Measurements from ENCODE around the gene C22orf23.

Gene C22orf23

DNA sequence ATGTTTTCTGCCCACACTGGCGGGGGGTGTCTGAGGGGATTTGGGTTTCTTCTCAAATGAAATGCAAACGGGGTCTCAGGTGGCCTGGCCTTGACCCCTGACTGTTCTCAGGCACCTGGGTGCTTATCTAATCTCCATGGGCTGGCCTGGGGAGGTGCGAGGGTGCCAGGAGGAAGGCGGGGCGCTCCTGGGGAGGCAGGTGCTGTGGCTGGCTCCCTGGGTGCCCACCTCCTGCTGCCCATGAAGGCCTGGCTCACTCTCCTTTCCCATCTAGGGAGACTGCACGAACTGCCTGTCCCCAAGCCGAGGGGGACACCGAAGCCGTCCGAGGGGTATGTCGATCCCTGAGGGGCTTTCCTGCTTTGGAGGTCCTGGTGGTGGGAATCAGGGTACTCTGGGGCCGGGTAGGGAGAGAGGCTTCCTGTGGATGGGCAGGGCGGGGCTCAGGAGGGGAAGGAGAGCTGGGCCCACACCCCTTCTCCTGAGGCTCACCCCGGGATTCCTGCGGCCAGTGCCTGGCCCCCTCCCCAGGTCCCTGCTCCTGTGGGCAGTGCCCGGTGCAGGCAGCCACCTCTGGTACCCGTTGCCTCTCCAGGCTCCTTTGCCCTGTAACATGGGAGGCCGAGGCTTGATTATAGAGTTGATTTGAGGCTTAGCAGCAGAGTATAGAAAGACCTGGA is 28.9 kb downstream of the C22orf23 start:
- DNase-seq: no peak

DNA sequence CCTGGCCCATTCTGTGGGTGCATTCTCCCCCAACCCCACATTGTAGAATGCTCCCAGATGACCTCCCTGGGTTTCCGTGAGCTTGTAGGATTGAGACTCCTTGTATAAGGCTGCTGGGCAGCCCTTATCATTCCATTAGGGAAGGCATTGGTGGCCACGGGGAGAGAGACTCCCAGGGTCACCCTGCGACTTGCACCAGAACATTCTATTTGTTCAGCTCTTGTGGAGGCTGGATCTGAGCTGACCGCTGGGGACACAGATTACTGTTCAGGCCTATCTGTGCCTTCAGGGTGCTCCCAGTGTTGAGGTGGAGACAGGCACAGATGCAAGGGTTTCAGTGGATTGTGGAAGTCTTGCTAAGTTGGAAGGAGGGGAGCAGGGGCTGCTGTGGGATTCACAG is 29.5 kb downstream of the C22orf23 start:
- DNase-seq: no peak

DNA sequence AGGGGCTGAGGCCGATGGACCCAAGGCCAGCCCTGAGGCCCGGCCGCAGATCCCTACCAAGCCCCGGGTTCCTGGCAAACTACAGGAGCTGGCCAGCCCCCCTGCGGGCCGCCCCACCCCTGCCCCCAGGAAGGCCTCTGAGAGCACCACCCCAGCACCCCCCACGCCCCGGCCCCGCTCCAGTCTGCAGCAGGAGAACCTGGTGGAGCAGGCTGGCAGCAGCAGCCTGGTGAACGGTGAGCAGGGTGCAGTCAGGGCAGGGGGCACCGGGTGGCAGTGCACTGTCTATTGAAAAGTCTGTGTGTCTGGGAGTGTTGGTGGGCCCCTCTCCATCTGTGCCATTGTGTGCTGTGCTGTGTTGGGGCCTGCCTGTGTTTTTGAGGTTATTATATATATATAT is 31.2 kb downstream of the C22orf23 start:
- DNase-seq: no peak

DNA sequence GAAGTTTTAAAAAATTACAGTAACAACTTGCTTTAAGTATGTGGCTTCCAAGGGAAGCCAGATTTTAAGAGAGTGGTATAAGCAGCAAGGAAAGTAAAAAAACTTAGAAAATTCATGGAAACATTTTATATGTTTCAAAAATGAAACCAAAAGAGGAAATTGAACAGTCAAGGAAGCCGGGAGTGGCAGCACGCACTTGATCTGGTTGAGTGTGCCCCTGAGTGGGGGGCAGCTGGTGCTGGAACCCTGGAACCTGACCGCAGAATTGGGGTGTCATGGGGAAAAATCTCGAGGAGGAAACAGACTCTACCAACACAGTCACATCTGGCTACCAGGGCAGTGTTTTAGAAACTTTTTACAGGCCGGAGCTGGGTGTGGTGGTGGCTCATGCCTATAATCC is 33.3 kb downstream of the C22orf23 start:
- no peak for DNase-seq

DNA sequence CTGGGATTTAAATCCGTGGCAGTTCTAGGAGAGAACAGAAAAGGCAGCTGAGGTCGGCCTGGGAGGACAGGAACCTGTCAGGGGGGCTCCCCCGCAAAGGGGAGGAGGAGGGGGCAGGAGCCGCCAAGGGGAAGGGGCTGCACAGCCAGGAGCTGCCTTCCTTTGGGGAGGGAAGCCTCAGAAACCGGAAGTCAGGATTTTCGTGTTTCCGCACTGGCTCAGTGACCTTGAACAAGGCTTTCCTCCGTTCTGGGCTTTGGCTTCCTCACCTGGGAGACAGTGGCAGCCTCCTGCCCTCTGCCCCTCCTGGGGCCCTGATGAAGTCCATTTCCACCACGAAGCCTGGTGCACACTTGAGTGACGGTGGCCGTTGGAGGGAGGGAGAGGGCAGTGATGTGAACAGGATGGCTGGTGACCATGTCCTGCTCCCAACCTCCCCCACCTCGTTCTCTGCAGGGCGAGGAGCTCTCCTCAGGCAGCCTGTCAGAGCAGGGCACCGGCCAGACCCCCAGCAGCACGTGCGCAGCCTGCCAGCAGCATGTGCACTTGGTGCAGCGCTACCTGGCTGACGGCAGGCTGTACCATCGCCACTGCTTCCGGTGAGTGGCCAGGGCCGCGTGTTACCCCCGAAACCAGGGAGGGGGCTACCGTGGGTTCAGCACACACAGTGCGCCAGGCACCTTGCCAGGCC is 34.7 kb downstream of the C22orf23 start:
- no peak for DNase-seq

DNA sequence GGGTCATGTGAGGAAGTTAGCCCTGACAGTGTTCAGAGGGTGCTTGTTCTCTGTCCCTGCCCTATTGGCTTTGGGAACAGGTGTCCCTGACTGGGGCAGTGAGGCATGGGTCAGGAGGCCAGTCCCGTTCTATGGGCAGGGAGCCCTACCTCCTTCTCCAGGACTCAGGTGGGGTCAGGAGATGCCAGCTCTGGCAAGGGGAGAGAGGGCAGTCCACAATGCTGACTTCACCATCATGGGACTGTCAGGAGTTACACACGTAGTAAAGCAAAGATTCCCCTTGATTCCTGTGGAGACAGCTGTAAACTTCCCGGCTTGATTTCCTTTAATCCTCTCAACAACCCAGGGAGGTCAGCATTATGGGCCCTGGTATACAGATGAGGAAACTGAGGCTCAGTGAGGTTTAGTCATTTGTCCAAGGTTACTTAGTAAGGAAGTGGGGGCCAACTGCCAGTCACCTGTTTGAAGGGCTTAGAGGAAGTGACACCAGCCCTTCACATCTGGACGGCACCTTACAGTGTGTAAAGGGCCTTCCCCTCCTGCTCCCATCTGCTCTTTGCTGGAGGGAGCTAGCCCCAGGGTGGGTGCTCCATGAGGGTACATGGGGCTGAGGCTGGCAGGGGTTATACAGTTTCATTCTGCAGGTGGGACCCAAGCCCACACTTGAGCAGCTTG is 35.4 kb downstream of the C22orf23 start:
- DNase-seq: no peak

DNA sequence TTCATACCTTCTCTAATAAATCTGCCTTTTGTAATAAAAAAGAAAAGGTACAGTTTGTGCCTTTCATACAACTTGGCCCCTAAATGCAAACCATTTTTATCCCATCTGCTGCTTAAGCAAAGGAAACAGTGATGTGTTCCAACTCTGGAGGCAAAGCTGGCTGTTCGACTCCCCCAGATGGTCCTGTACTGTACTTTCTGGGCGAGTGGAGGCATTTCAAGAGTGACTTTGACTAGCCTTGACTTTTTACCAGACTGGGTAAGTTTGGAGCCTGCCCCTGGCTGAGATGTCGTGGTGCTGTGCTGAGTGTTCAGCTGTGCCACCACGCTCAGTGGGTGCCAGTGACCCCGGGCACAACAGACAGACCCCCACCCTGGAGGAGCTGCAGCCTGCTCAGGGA is 37.1 kb downstream of the C22orf23 start:
- no peak for DNase-seq

DNA sequence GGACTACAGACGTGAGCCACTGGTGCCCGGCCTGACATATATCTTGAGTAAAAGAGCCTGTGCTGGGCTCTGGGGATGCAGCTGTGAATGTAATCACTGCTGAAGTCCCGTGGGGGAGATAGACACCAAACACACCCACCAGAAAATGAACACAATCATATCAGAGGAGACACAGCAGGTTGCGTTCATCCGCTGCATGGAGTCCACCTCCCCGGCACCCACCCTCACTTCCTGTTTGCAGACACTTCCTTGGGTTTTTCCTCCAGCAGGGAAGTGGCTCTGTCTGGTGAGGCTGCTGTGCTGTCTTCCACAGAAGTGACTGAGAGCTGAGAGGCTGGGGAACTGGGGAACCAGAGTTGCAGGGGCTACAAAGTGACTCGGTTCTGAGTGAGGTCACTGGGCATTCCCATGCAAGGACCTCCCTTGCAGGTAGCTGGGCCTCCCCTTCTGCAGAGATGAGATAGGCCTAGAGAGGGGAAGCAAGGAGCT is 40.1 kb downstream of the C22orf23 start:
- DNase-seq: no peak

DNA sequence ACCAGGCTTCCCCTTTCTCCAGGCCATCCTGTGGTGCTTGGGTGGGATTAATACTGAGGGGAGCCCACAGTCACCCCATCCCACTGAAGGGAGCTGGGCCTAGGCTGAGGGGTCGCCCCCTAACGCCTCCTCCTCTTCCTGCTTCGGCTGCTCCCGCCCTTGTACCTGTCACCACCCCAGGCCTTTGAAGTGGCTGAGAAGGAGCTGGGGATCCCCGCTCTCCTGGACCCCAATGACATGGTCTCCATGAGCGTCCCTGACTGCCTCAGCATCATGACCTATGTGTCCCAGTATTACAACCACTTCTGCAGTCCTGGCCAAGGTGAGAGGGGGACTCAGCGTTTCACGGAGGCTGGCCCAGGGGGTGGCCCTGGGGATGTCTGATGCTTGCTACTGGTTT is 41.2 kb downstream of the C22orf23 start:
- no peak for DNase-seq

DNA sequence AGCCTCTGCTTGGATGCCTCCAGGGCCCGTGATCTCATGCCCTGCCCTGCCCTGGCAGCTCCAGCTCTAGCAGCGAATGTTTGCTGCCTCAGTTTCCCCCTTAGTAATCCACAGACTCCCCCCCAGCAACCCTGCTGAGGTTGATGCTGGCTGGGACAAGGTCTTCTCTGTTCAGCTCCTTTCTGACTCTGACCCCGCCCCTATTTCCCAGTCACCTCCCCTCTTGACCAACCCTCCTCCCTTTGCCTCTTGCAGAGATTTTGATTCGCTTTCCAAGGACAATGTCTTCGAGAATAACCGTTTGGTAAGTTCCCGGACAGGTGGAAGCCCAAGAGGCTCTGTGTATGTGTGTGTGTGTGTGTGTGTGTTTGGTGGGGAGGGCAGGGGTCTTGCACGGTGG is 41.7 kb downstream of the C22orf23 start:
- no peak for DNase-seq

DNA sequence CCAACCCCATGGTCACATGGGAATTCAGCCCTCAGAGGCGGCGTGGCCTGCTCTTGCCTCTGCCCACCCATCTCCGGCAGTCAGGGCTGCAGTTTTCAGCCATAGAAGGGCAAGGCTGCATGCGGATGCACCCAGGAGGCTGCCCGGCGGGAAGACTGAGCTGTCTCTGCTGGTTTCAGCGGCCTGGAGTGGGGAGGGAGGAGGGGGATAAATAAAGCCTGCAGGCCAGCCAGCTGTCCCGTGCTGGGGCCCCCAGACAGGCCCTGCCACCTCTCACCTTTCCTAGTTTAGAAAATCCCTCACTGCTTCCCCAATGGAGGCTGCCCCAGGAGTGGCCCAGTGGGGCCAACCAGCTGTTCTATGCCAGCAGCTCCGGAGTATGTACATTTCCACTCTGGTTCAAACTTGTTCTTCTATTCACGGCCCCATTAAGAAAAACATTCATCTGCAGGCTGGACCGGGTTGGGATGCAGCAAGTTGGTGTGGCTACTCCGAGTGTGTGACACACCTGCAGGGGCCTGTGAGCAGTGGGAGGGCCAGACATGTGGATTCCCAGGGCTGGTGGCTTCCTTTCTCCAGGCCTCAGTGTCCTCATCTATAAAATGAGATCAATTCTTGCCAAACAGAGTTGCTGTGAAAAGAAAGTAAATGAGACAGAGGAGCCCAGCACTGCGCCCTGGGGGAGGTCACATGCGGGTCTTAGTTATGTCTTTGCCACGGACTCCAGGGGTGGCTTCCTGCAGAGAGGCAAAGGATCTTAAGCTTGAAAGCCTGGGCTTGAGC is 42.3 kb downstream of the C22orf23 start:
- no peak for DNase-seq

DNA sequence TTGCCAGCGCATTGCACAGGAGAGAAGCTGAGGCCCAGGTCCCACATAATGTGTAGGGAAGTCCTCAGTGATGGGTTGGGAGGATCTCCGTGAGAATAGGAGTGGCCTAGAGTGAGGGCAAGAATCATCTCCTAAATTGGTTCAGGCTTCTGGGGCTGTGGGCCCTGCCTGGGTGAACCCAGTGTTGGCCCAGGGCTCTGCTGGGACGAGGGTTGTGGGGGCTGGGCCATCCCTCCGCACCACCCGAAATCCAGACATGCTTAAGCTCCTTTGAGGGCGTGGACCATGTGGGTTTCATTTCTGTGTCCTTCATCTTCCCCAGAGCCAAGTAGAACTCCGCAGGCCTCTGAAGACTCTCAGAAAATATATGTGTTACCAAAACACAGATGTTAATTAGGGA is 43.6 kb downstream of the C22orf23 start:
- DNase-seq: no peak

DNA sequence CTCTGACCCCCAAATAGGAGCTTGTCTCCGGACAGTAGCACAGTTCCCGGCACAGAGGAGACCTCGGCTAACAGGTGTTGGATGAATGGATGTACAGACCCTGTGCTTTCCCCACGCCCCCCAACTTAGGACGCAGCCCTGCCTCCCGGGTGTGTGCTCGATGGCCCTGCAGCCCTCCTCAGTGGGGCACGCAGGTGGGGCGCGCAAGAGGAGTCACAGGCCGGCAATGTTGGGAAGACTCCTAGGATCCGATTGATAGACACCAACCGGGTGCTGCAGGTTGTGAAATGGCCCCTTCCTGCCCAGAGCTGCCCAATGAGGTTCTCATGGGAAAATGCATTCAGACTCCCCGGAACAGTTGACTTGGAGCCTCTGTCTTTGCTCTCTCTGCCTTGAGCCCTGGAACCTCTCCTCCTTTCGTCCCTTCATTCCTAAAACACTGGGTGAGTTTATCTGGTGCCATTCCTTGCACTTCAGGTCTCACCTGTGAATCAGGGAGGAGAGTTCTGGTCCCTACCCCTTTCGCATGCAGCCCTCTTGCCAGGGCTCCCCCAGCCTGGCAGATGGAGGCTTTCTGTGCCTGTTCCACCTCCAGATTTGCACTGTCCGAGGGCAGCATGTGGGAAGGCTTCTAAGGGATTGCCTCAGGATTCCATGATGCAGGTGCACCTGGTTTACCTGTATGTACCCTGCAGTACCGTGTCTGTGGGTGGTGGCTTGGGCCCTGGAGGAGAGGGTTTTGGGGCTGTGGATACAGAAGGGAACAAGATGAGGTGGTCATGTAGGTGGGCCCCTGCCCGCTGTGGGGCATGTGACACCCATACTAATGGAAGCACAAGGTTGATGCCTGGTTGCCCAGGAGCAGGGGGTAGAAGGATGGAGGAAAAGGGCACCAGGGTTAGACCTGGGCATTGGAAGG is 46.1 kb downstream of the C22orf23 start:
- no peak for DNase-seq

DNA sequence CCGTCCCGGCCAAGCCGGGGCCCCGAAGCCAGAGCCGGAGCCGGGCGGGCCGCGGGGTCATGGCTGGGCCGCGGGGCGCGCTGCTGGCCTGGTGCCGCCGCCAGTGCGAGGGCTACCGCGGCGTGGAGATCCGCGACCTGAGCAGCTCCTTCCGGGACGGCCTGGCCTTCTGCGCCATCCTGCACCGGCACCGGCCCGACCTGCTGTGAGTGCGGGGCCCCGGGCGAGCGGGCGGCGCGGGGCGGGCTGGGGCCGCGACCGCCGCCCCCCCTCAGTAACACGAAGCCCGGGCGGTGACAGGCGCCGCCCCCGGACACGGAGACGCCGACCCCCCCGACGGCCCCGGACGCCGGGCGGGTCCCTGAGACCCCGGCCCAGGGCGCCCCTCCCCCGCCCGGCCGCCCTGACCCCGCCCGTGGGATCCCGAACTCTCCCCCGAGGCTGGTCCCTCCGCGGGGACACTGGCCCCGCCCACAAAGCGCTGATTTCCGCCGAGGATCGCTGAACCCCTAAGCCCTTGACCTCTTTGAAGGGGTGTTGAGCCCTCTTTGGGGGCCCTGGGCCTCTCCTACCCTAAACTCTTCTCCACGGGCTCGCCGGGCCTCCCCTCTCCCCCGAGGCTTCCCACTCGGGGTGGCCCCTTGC is 46.9 kb downstream of the C22orf23 start:
- peak; percentile 43 for DNase-seq

DNA sequence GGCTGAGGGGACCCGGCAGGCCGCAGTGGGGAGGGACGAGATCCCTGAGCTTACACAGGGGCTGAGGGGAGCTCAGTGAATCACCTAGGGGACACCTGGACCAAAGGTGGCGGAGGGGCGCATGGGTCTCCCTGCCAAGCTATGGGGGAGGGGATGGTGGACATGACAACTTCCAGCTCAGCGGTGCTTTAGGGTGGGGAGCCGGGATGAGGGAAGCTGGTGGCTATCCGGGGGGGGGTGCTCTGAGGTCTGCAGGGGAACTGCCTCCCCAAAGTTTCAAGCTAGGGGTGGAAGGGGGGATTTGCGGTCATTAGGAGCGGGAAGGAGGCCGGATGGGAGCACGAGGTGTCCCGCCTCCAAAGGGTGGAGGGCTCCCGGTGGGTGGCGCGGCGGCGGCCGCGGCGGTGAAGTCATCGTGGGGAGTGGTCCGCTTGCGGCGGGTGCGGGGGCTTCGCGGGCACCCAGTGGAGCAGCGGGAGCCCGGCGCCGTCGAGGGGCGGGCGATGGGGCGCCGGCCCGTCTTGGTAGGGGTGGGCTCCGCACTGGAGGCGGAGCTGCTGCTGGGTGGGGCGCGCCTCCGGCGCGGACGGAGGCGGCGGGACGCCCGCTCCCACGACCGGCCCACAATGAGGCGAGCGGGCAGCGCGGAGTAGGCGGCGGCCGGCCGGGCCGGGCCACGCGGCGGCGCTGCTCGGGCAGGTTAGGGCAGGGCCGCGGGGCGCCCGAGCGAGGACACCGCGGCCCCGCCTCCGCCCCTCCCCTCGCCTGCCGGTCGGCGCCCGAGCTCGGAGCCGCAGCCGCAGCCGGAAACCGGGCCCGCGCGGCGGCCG is 47.7 kb downstream of the C22orf23 start, which contains the start of gene MICALL1:
Gene MICALL1 (plus strand): TSS at position 764 of the 830 bp plus-strand sequence. CDS start 126 bp downstream, outside the sequence.
- DNase-seq: peak; percentile 64

DNA sequence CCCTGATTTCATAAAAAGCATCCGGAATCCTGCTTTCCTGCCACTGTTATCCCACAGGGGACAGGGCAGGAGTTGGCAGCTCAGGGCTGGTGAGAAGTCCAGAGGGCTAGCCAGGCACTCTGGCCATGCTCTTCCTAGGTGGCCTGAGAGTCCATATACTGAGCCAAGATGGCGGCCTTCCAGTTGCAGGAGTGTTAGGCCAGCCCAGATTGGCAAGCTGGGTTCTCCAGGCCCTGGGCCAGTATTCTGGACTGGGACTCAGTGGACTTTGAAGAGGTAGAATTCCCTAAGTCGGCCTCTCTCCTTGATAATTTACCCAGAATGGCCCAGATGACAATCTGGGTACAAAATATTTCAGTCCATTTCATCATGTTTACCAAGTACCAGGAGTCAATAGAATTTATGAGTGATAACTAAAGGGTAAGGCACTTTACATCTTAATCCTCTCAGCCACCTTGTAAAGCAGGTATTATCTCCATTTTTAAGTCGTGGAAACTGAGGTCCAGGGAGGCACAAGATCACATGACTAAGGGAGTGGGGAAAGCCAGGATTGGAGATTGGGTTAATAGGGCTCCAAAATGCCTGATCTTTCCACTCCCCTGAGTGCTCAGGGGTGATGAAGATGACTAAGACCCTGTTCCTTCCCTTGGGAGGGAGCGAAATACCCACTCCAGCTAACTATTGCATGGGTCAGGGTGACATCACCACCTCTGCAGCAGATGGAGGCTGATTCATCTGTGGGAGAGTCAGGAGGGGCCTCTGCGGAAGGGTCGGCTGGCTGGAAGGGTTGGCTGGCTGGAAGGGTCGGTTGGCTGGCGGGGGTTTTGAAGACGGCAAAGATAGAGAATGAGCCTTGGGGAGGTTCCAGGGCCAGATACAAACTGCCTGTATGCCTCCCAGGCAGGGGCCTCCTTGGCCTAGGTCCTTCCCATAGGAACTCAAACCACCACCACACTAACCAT is 48.5 kb downstream of the C22orf23 start:
- no peak for DNase-seq

DNA sequence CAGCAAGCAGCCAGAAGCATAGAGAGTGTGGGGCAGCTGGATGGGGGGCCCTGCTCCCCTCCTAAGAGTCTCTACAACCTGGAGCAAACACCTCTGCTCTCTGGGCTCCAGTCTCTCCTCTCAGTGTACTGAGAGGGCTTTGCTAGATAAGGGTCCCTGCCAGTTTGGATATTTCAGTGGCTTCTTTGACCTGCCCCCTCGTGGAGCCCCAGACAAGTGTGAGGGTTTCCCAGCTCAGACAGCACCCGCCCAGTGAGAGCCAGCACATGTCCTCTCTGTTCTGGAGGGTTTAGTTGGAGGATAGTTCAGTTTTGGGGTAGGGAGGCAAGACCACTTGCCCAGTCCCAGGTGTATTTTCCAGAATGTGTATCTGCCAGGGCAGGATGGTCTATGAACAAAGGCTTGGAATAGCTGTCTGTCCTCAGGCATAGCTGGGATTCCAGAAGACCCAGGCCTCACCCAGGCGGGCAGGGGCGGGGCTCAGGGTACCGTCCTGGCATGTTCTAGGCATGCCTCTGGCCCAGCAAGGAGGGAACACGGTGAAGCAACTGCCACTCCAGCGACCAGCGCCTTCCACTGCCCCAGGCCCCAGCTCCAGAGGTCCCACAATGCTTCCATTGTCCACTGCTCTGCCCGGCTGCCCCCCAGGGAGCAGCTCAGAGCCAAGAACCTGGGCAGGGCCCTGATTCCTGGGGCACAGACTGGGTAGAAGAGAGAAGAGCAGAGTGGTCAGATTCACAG is 54.8 kb downstream of the C22orf23 start:
- no peak for DNase-seq

DNA sequence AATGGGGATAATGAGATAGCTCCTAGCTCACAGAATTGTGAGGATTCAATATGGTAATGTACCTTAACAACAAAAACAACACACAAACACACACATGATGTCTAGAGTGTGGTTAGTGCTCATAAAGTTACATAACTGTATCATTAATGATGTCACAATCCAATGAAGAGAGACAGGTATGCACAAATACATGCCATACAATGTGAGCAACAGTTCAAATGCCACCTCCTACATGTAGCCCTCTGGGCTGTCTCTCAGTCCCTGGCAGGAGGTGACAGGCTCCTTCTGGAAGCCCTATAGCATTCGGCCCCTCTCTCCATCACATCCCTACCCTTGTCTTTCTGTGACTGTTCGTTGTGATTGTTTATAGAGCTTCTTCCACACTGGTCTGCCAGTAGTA is 55.6 kb downstream of the C22orf23 start:
- DNase-seq: no peak

DNA sequence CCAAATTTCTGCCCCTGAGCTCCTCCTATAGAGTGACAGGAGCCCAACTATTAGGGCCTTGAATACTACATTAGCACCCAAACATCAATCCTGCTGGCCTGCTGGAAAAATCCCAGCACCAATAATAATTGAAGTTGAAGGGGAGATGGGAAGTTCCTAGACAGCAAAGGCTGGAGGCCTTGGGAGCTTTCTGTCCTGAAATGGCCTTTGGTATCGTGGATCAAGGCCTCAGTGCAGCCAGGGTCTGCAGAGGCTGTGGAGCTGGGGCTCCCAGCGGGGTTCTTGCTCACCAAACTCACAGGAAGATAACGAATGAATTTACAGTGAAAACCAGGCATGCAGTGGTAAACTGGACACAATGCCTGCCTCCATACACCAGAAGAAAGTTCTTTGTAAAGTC is 56.5 kb downstream of the C22orf23 start:
- no peak for DNase-seq

Measured in activated naive CD4-positive, alpha-beta T cell treated with Interleukin-2 at 50 U/mL for 16 hours (primary cell).